Skeletal muscle tissue (tissue), 4 donors: ENCODE measurements around the gene GALNT14. TPM values are rescaled to one million over a fixed set of nuclear protein-coding genes. Genes with fewer than 3 reads are reported as not detected.

ENCODE experiments used
- H3K27ac ChIP-seq: one replicate; pipeline ENCODE4 v1.7.0; 2013; ENCODE audit warnings: mild to moderate bottlenecking, low read depth, low read length, inconsistent platforms
- H3K27me3 ChIP-seq, 3 donors: one replicate each; pipeline ENCODE4 v1.7.0; 2013; ENCODE audit warnings: low read length in 3 of 3; ENCODE audit not compliant: control insufficient read depth in 3 of 3, insufficient read depth in 3 of 3
- H3K36me3 ChIP-seq, 3 donors: one replicate each; pipeline ENCODE4 v1.7.0; 2013; ENCODE audit warnings: low read length in 3 of 3; ENCODE audit not compliant: control insufficient read depth in 3 of 3, insufficient read depth in 3 of 3
- H3K4me1 ChIP-seq, 3 donors: one replicate each; pipeline ENCODE4 v1.7.0; 2013; ENCODE audit warnings: low read length in 3 of 3, mild to moderate bottlenecking in 3 of 3; ENCODE audit not compliant: control insufficient read depth in 3 of 3, insufficient read depth in 3 of 3
- H3K4me3 ChIP-seq, 3 donors: one replicate each; pipeline ENCODE4 v1.7.0; 2013; ENCODE audit warnings: low read length in 3 of 3
- H3K9ac ChIP-seq, 3 donors: one replicate each; pipeline ENCODE4 v1.7.0; 2013; ENCODE audit warnings: low read length in 3 of 3, mild to moderate bottlenecking in 3 of 3, moderate library complexity in 2 of 3, low read depth in 1 of 3
- H3K9me3 ChIP-seq, 3 donors: one replicate each; pipeline ENCODE4 v1.7.0; 2013; ENCODE audit warnings: low read length in 3 of 3; ENCODE audit not compliant: control insufficient read depth in 3 of 3
- total RNA-seq: library from RNA; depleted of rRNA; stranded (reverse); fragments of >200 nt; gene quantifications from one replicate; pipeline ENCODE4 v1.2.3, GENCODE V29; 2014
- donor health status: Osteomylitis.

Gene GALNT14
- total RNA-seq, 1 donor from 2014 or later, result 2.1 TPM

DNA sequence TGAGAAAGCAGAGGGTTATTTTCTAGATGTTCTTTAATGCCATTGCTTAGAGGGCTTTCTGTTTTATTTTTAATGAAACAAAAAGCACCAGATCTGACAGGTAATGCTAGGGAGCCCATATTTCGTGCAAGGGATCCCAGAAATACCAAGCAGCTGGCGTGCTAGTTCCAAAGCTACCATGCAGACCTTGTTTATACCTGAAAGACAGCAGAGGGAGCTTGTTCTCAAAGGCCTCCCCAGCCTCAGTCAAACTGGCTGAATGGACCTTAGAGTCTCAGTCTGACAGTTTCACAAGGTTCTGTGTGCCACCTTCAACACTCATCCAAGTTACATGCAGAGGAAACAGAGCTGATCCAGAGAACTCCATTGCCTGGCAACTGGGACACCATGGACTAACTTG, 48.6 kb downstream of the GALNT14 start:
- H3K4me3 ChIP-seq, result no peak overlapping the region
- H3K27me3 ChIP-seq, result no peaks in the 10 kb centered on the region
- H3K36me3 ChIP-seq, result no peaks in the 10 kb centered on the region
- no peaks in the 10 kb centered on the region for H3K4me1 ChIP-seq
- no peak overlapping the region for H3K9ac ChIP-seq
- H3K27ac ChIP-seq, result no peak overlapping the region
- no peaks in the 10 kb centered on the region for H3K9me3 ChIP-seq

DNA sequence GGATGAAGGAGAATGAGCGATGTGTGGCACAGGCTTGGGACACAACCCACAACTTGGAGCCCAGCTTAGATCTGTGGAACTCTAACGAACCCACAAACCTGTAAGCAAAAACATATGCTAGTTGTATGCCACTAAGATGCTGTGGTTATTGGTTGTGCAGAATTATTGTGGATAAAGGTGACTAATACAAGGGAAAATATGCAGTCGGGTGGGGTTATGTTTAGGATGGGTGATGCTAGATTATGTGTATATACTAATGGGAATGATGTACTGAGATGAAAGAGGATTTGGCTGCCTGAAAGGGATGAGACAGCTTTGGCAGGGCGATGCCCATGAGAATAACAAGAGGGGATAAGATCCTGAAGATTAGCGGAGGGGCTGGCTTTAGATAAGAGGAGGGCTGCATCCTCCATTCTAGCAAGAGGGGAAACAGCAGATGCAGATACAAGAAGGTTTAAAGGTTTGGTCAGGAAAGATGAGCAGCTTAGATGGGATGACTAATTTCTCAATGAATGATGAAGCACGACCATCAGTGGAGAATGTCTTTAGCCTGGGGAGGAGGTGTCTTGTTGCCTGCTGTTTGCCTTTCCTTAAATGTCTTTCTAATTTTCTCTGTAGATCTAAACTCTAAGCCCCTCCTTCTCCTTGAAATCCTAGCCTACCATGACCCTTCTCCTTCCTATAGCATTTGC, 49.6 kb downstream of the GALNT14 start:
- H3K27ac ChIP-seq, result no peak overlapping the region
- no peak overlapping the region for H3K9ac ChIP-seq
- no peaks in the 10 kb centered on the region for H3K36me3 ChIP-seq
- no peaks in the 10 kb centered on the region for H3K4me1 ChIP-seq
- no peak overlapping the region for H3K4me3 ChIP-seq
- no peaks in the 10 kb centered on the region for H3K27me3 ChIP-seq
- no peaks in the 10 kb centered on the region for H3K9me3 ChIP-seq

DNA sequence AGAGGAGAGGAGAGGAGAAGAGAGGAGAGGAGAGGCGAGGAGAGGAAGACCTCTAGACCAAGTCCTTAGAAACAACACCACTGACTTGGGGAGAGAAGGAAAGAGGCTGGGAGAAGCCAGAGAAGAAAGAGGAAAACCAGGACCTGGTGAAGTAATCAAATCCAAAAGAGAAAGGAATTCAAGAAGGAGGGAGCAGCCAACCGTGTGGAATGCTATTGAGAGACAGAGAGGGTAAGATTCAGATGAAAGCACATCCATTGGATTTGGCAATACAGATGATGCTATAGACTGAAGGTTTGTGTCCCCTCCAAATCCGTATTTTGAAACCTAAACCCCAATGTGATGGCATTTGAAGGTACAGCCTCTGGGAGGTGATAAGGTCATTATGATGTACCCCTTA, 50.7 kb downstream of the GALNT14 start:
- no peak overlapping the region for H3K9ac ChIP-seq
- H3K27ac ChIP-seq, result no peak overlapping the region
- no peaks in the 10 kb centered on the region for H3K27me3 ChIP-seq
- H3K9me3 ChIP-seq, result no peaks in the 10 kb centered on the region
- no peaks in the 10 kb centered on the region for H3K4me1 ChIP-seq
- no peak overlapping the region for H3K4me3 ChIP-seq
- H3K36me3 ChIP-seq, result no peaks in the 10 kb centered on the region

DNA sequence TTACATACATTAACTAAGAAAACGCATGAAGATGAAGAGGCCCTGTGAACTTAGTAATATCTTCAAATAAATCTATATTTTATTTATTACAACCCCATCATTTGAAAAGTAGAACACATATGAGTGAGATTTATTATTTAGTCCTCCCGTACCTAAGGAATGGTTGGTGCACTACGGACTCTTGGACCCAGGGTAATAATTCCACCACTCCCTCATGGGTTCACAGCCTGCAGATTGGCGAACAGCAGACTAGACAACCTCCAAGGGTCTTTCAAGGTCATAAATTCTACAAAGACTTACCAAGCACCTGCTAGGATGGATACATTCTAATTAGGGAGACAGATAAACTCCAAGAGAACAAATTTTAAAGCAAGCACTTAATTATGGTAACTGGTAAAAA, 51.6 kb downstream of the GALNT14 start:
- Histone ChIP-seq H3K4me1 (no peaks in the 10 kb centered on the region), H3K27ac (no peak overlapping the region), H3K27me3 (no peaks in the 10 kb centered on the region), H3K36me3 (no peaks in the 10 kb centered on the region), H3K9me3 (no peaks in the 10 kb centered on the region), H3K9ac (no peak overlapping the region), H3K4me3 (no peak overlapping the region)

- Histone ChIP-seq H3K36me3 (no peaks in the 10 kb centered on the region), H3K27ac (no peak overlapping the region), H3K9ac (no peak overlapping the region), H3K4me3 (no peak overlapping the region), H3K9me3 (no peaks in the 10 kb centered on the region), H3K4me1 (no peaks in the 10 kb centered on the region), H3K27me3 (no peaks in the 10 kb centered on the region)
Measured at GRCh38 chr2:31083234-31083993, 54.8 kb downstream of the GALNT14 start.

GRCh38 chr2:31082002-31082401, 56.2 kb downstream of the GALNT14 start:
- H3K27me3 ChIP-seq, result no peaks in the 10 kb centered on the region
- no peaks in the 10 kb centered on the region for H3K9me3 ChIP-seq
- no peak overlapping the region for H3K9ac ChIP-seq
- no peak overlapping the region for H3K4me3 ChIP-seq
- no peak overlapping the region for H3K27ac ChIP-seq
- H3K4me1 ChIP-seq, result no peaks in the 10 kb centered on the region
- no peaks in the 10 kb centered on the region for H3K36me3 ChIP-seq

DNA sequence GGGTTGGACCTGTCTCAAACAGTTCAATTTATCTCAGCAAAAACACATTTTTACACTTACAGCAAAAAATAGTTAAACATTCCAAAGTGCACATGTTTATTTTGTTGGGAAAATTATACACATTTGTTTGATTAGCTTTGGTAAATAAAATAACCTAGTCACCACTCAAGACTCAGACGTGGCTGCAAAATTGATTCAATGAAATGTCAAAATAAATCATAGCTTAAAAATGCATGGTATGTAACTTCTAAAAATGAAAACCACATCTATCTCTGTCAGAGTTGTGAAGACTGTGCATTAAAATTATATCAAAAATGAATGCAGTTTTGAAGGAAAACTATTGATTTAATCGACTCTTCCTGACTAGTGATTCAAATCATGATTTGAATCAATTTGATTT, 56.7 kb downstream of the GALNT14 start:
- Histone ChIP-seq H3K4me3 (no peak overlapping the region), H3K36me3 (no peaks in the 10 kb centered on the region), H3K9me3 (no peaks in the 10 kb centered on the region), H3K27me3 (no peaks in the 10 kb centered on the region), H3K9ac (no peak overlapping the region), H3K4me1 (no peaks in the 10 kb centered on the region), H3K27ac (no peak overlapping the region)

GRCh38 chr2:31080361-31080760, 57.9 kb downstream of the GALNT14 start:
- H3K4me1 ChIP-seq, result no peaks in the 10 kb centered on the region
- H3K4me3 ChIP-seq, result no peak overlapping the region
- H3K9me3 ChIP-seq, result no peaks in the 10 kb centered on the region
- peaks cover 0 to under 1% (median 0%) of the 10 kb centered on the region in 3 donors for H3K27me3 ChIP-seq
- no peak overlapping the region for H3K9ac ChIP-seq
- no peaks in the 10 kb centered on the region for H3K36me3 ChIP-seq
- H3K27ac ChIP-seq, result no peak overlapping the region

DNA sequence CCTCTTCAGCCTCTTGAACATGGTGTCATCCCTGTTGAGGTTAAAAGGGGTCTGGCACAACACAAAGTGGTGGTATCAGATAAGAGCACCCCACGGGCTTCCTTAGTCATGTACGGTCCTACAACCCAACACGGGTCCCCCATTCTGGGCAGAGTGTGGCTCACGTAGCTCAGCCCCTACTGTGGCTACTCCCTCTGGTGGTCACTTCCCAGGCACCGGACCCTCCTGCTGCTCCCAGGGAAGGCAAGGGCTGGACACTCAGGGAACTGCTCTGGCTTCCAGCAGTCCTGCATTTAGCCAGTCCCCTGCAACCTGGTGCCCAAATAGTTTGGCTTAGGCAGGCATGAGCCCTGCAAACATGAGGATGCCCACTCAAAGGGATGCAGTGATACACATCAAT, 58.6 kb downstream of the GALNT14 start:
- Histone ChIP-seq H3K9me3 (no peaks in the 10 kb centered on the region), H3K4me1 (no peaks in the 10 kb centered on the region), H3K36me3 (no peaks in the 10 kb centered on the region), H3K4me3 (no peak overlapping the region), H3K27ac (no peak overlapping the region), H3K9ac (no peak overlapping the region), H3K27me3 (peaks cover 0 to 3% (median 0%) of the 10 kb centered on the region in 3 donors)

DNA sequence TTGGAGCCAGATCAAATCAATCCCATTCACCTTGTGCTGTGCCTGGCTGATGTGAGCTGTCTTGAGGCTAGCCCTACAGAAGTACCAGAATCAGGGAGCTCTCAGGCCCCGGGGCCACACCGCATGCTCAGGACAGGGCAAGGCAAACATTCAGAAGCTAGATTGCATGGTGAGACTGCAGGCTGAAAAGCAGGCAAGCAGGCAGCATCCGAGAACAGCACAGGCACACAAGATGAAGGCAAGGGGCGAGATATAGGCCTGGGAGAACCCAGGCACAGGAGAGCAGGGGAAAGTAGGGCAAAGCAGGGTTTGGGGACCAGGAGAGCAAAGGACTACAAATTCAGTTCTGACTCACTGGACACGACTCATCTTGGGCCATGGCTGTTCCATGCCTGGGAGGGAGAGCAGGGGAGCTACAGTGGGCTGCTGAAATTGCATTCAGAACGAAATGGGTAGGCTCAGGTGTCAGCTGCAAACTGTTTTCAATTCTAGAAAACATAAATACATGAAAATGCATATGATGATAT, 59.6 kb downstream of the GALNT14 start:
- Histone ChIP-seq H3K9ac (no peak overlapping the region), H3K4me3 (no peak overlapping the region), H3K9me3 (no peaks in the 10 kb centered on the region), H3K27me3 (peaks cover 0 to 3% (median 0%) of the 10 kb centered on the region in 3 donors), H3K36me3 (no peaks in the 10 kb centered on the region), H3K4me1 (no peaks in the 10 kb centered on the region), H3K27ac (no peak overlapping the region)
